GM12892 (cell line): Measurements from ENCODE around the gene BCL11B.

ENCODE experiments used
- POLR2A ChIP-seq: IDR thresholded peaks from 2 replicates; pipeline ENCODE4 v1.6.1; 2011; ENCODE audit warnings: low read depth, low read length, control low read depth
- POLR2AphosphoS5 ChIP-seq: IDR thresholded peaks from 2 replicates; pipeline ENCODE4 v1.6.1; 2011; ENCODE audit warnings: low read depth, low read length, control low read depth
- TAF1 ChIP-seq: IDR thresholded peaks from 2 replicates; pipeline ENCODE4 v1.6.1; 2011; ENCODE audit warnings: low read depth, mild to moderate bottlenecking, control low read depth, low read length, borderline replicate concordance

- TF ChIP-seq POLR2A, result no peak
- TF ChIP-seq POLR2AphosphoS5, result no peak
- TF ChIP-seq TAF1, result no peak
Measured at GRCh38 chr14:99213101-99213500, 58.9 kb downstream of the BCL11B start.
